GM23338 (cell line): Measurements from ENCODE around the gene NPAT. TPM values are rescaled to one million over a fixed set of nuclear protein-coding genes. Genes with fewer than 3 reads are reported as not detected.

Experiments used
- ATAC-seq: fragments of 200-7000 bp; cut with Tn5 transposase; 3 replicates; pipeline ENCODE4 v1.9.1; 2020
- DNase-seq: peaks from one replicate; pipeline ENCODE4 v3.0.0-alpha.2; 2015; ENCODE audit warnings: low spot score
- H2AFZ ChIP-seq: fragments of 200-600 bp; sonication (generic); 2 replicates; pipeline ENCODE4 v1.8.0; 2016; ENCODE audit warnings: antibody characterized with exemption, mild to moderate bottlenecking, moderate library complexity
- H3F3A ChIP-seq: fragments of 200-600 bp; sonication (generic); replicated peaks from 2 replicates; pipeline ENCODE4 v1.8.0; 2017; ENCODE audit warnings: antibody characterized with exemption, mixed run types, low read depth
- H3K27ac ChIP-seq: fragments of 200-600 bp; sonication (generic); 2 replicates; pipeline ENCODE4 v1.6.1; 2016; ENCODE audit warnings: low read depth
- H3K27me3 ChIP-seq: fragments of 200-600 bp; sonication (generic); 2 replicates; pipeline ENCODE4 v1.8.0; 2016; ENCODE audit warnings: mild to moderate bottlenecking, mixed run types, moderate library complexity; ENCODE audit not compliant: insufficient read depth
- H3K36me3 ChIP-seq: fragments of 200-600 bp; sonication (generic); 2 replicates; pipeline ENCODE4 v1.8.0; 2016; ENCODE audit warnings: mild to moderate bottlenecking; ENCODE audit not compliant: insufficient read depth
- H3K4me1 ChIP-seq: fragments of 200-600 bp; sonication (generic); 2 replicates; pipeline ENCODE4 v1.8.0; 2016; ENCODE audit warnings: mild to moderate bottlenecking, moderate library complexity; ENCODE audit not compliant: insufficient read depth
- H3K4me2 ChIP-seq: fragments of 200-600 bp; sonication (generic); 2 replicates; pipeline ENCODE4 v1.7.1; 2017; ENCODE audit warnings: mixed run types
- H3K4me3 ChIP-seq: fragments of 200-600 bp; sonication (generic); 2 replicates; pipeline ENCODE4 v1.6.1; 2016; ENCODE audit warnings: mixed run types
- H3K79me2 ChIP-seq: fragments of 200-600 bp; sonication (generic); replicated peaks from 2 replicates; pipeline ENCODE4 v1.8.0; 2017; ENCODE audit warnings: mild to moderate bottlenecking; ENCODE audit not compliant: insufficient read depth
- H3K9me2 ChIP-seq: fragments of 200-600 bp; sonication (generic); 2 replicates; pipeline ENCODE4 v1.8.0; 2017; ENCODE audit not compliant: insufficient read depth
- H4K20me1 ChIP-seq: fragments of 200-600 bp; sonication (generic); replicated peaks from 2 replicates; pipeline ENCODE4 v1.8.0; 2017; ENCODE audit warnings: mild to moderate bottlenecking; ENCODE audit not compliant: insufficient read depth
- H3K27ac Mint-ChIP-seq: 2 replicates; pipeline ENCODE4 v1.8.0; 2020; ENCODE audit warnings: inconsistent platforms, mild to moderate bottlenecking, moderate library complexity, mixed read lengths
- H3K27me3 Mint-ChIP-seq: 3 replicates; pipeline ENCODE4 v1.8.0; 2022; ENCODE audit warnings: low read depth, mild to moderate bottlenecking, moderate library complexity, mixed read lengths, inconsistent platforms; ENCODE audit not compliant: insufficient read depth, poor library complexity
- H3K36me3 Mint-ChIP-seq: 3 replicates; pipeline ENCODE4 v1.8.0; 2021; ENCODE audit warnings: low read depth, mild to moderate bottlenecking, inconsistent platforms, moderate library complexity, mixed read lengths
- H3K4me1 Mint-ChIP-seq: 3 replicates; pipeline ENCODE4 v1.8.0; 2020; ENCODE audit warnings: mild to moderate bottlenecking, inconsistent platforms, mixed read lengths
- H3K4me3 Mint-ChIP-seq: 3 replicates; pipeline ENCODE4 v1.8.0; 2021; ENCODE audit warnings: moderate library complexity, mild to moderate bottlenecking, inconsistent platforms, mixed read lengths
- H3K9me3 Mint-ChIP-seq: 3 replicates; pipeline ENCODE4 v1.8.0; 2020; ENCODE audit warnings: moderate library complexity, mild to moderate bottlenecking, inconsistent platforms, mixed read lengths
- EZH2 ChIP-seq: fragments of 200-600 bp; sonication (generic); IDR thresholded peaks from one replicate; pipeline ENCODE4 v1.8.0; 2017; ENCODE audit warnings: antibody characterized with exemption, mild to moderate bottlenecking, low read depth; ENCODE audit not compliant: unreplicated experiment
- JUNB ChIP-seq: IDR thresholded peaks from one replicate; pipeline ENCODE4 v1.6.1; 2016; ENCODE audit warnings: antibody characterized with exemption; ENCODE audit not compliant: unreplicated experiment
- NANOG ChIP-seq: IDR thresholded peaks from 2 replicates; pipeline ENCODE4 v1.6.1; 2016; ENCODE audit warnings: antibody characterized with exemption, borderline replicate concordance
- POLR2AphosphoS5 ChIP-seq: IDR thresholded peaks from 2 replicates; pipeline ENCODE4 v1.6.1; 2016; ENCODE audit warnings: antibody characterized with exemption, low read depth
- polyA plus RNA-seq: library from polyadenylated mRNA; unstranded; fragments of >200 nt; fragmentation: Nextera tagmentation; extraction: Ambion mirVana; gene quantifications from 2 replicates; pipeline ENCODE4 v1.2.1, GENCODE V29; 2016
- total RNA-seq: library from RNA; depleted of rRNA; stranded (reverse); fragments of >200 nt; shearing (Covaris generic); gene quantifications from 2 replicates; pipeline ENCODE4 v1.2.3, GENCODE V29; 2014
- TF ChIP-seq, protein P1 (sequence below): IDR thresholded peaks from 2 replicates; pipeline ENCODE4 v1.6.1; 2016; ENCODE audit warnings: antibody characterized with exemption
- TF ChIP-seq, protein P2 (sequence below): fragments of 250-450 bp; sonication (Bioruptor Pico); IDR thresholded peaks from 2 replicates; pipeline ENCODE4 v1.5.0; 2020; ENCODE audit warnings: mild to moderate bottlenecking, moderate library complexity
- TF ChIP-seq, protein P3 (sequence below), 2 experiments: fragments of 200-600 bp in 1 of 2; sonication (generic) in 1 of 2; conservative IDR thresholded peaks; 2 replicates each; pipeline versions ENCODE4 v1.5.1 to v1.6.1; 2016 to 2017; ENCODE audit warnings: antibody characterized with exemption in 2 of 2, low read depth in 2 of 2, mild to moderate bottlenecking in 2 of 2, moderate library complexity in 1 of 2

The NPAT gene
- total and polyA plus RNA-seq, 2 experiments from 2014 or later, result 24.2 to 25.1 TPM

DNA sequence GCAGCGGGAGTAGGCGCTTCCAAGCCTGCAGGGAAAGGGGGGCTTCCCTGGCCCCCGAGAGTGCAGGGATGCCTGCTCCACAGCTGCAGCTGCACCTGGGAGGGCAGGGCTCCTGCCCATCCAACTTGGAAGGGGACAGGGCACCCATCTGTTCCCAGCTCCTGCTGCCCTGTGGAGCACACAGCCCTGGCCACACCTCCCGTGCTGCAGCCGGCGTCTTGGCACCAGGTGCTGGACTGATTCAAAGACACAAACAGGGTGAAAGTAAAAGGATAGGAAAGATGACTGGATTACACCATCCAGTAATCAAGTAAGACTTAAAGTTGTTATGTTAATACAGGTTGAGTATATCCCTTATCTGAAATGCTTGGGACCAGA lies 14.8 kb downstream of the NPAT start (continued):
- TF ChIP-seq, protein P1, sequence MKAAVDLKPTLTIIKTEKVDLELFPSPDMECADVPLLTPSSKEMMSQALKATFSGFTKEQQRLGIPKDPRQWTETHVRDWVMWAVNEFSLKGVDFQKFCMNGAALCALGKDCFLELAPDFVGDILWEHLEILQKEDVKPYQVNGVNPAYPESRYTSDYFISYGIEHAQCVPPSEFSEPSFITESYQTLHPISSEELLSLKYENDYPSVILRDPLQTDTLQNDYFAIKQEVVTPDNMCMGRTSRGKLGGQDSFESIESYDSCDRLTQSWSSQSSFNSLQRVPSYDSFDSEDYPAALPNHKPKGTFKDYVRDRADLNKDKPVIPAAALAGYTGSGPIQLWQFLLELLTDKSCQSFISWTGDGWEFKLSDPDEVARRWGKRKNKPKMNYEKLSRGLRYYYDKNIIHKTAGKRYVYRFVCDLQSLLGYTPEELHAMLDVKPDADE, result no peak
- TF ChIP-seq NANOG (no peak), EZH2 (no peak)

DNA sequence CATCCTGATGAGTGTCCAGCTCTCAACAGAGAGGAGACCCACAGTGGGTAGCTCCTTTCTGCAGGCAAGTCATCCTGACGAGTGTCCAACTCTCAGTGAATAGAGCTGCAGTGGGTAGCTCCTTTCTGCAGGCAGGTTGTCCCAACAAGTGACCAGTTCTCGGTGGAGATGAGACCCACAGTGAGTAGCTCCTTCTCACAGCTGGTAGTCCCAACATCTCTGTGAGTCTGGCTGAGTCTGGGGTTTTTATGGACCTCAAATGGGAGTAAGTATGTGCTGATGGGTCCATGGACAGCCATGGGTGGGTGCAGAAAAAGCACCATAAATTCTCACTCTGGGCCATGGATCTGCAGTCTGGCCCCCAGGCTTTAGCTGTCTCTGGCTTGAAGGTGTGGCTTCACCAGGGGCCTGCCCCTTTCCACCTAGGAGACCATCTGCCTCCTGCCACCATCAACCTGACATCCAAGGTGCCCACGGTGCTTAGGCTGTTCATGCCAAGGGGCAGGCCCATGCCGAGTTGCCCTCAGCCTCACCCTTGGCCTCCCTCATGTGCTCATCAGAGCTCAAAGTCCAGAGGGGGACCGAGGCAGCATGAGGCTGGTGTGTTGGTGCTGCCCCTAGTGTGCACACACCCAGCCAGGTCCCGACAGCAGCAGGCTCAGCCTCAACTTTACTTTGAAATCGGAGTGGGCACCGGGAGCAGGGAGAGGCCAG lies 15.3 kb downstream of the NPAT start:
- Histone ChIP-seq H3K79me2 (peaks cover 89% of the 10 kb centered on the region), H3K4me3 (no peak overlapping the region), H3K4me2 (no peak overlapping the region), H3K4me1 (no peaks in the 10 kb centered on the region), H4K20me1 (peaks cover 12% of the 10 kb centered on the region; the same call in 1 of the 2 replicates), H2AFZ (no peak overlapping the region), H3K36me3 (peaks cover 38% of the 10 kb centered on the region), H3K9me2 (no peaks in the 10 kb centered on the region), H3K27ac (no peak overlapping the region), H3K27me3 (no peaks in the 10 kb centered on the region), H3F3A (no peaks in the 10 kb centered on the region)
- Mint-ChIP-seq H3K9me3 (peaks cover 50% of the 10 kb centered on the region), H3K27ac (no peak overlapping the region), H3K4me1 (no peaks in the 10 kb centered on the region), H3K27me3 (peaks cover 1% of the 10 kb centered on the region), H3K4me3 (no peak overlapping the region), H3K36me3 (peaks cover 90% of the 10 kb centered on the region)
- no peak for DNase-seq
- TF ChIP-seq, protein P1, result no peak
- no peak for ATAC-seq

DNA sequence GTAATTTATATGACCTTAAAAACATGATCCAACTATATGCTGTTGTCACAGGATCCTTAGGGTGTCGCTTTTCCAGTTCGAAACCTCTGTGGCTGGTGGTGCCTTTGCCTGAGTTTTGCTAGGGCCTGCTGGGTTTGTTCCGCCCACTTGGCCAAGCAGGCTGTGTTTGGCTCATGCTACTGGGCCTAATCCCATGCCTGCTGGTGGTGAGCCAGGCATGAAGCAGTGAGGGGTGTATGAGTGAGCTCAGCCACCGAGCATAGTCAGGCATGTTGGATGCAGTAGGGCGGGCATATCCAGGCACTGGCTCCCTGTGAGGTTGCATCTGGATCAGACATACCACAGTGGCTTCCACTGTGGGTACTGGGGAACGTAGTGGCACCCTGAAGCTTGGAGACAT lies 16.3 kb downstream of the NPAT start:
- H3K36me3 Mint-ChIP-seq, result peaks cover 84% of the 10 kb centered on the region
- TF ChIP-seq, protein P2, sequence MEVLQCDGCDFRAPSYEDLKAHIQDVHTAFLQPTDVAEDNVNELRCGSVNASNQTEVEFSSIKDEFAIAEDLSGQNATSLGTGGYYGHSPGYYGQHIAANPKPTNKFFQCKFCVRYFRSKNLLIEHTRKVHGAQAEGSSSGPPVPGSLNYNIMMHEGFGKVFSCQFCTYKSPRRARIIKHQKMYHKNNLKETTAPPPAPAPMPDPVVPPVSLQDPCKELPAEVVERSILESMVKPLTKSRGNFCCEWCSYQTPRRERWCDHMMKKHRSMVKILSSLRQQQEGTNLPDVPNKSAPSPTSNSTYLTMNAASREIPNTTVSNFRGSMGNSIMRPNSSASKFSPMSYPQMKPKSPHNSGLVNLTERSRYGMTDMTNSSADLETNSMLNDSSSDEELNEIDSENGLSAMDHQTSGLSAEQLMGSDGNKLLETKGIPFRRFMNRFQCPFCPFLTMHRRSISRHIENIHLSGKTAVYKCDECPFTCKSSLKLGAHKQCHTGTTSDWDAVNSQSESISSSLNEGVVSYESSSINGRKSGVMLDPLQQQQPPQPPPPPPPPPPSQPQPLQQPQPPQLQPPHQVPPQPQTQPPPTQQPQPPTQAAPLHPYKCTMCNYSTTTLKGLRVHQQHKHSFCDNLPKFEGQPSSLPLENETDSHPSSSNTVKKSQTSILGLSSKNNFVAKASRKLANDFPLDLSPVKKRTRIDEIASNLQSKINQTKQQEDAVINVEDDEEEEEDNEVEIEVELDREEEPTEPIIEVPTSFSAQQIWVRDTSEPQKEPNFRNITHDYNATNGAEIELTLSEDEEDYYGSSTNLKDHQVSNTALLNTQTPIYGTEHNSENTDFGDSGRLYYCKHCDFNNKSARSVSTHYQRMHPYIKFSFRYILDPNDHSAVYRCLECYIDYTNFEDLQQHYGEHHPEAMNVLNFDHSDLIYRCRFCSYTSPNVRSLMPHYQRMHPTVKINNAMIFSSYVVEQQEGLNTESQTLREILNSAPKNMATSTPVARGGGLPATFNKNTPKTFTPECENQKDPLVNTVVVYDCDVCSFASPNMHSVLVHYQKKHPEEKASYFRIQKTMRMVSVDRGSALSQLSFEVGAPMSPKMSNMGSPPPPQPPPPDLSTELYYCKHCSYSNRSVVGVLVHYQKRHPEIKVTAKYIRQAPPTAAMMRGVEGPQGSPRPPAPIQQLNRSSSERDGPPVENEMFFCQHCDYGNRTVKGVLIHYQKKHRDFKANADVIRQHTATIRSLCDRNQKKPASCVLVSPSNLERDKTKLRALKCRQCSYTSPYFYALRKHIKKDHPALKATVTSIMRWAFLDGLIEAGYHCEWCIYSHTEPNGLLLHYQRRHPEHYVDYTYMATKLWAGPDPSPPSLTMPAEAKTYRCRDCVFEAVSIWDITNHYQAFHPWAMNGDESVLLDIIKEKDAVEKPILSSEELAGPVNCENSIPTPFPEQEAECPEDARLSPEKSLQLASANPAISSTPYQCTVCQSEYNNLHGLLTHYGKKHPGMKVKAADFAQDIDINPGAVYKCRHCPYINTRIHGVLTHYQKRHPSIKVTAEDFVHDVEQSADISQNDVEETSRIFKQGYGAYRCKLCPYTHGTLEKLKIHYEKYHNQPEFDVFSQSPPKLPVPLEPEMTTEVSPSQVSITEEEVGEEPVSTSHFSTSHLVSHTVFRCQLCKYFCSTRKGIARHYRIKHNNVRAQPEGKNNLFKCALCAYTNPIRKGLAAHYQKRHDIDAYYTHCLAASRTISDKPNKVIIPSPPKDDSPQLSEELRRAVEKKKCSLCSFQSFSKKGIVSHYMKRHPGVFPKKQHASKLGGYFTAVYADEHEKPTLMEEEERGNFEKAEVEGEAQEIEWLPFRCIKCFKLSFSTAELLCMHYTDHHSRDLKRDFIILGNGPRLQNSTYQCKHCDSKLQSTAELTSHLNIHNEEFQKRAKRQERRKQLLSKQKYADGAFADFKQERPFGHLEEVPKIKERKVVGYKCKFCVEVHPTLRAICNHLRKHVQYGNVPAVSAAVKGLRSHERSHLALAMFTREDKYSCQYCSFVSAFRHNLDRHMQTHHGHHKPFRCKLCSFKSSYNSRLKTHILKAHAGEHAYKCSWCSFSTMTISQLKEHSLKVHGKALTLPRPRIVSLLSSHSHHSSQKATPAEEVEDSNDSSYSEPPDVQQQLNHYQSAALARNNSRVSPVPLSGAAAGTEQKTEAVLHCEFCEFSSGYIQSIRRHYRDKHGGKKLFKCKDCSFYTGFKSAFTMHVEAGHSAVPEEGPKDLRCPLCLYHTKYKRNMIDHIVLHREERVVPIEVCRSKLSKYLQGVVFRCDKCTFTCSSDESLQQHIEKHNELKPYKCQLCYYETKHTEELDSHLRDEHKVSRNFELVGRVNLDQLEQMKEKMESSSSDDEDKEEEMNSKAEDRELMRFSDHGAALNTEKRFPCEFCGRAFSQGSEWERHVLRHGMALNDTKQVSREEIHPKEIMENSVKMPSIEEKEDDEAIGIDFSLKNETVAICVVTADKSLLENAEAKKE (CRISPR knock-in tag), result no peak
- TF ChIP-seq POLR2AphosphoS5 (no peak), JUNB (no peak)
- TF ChIP-seq, protein P3, sequence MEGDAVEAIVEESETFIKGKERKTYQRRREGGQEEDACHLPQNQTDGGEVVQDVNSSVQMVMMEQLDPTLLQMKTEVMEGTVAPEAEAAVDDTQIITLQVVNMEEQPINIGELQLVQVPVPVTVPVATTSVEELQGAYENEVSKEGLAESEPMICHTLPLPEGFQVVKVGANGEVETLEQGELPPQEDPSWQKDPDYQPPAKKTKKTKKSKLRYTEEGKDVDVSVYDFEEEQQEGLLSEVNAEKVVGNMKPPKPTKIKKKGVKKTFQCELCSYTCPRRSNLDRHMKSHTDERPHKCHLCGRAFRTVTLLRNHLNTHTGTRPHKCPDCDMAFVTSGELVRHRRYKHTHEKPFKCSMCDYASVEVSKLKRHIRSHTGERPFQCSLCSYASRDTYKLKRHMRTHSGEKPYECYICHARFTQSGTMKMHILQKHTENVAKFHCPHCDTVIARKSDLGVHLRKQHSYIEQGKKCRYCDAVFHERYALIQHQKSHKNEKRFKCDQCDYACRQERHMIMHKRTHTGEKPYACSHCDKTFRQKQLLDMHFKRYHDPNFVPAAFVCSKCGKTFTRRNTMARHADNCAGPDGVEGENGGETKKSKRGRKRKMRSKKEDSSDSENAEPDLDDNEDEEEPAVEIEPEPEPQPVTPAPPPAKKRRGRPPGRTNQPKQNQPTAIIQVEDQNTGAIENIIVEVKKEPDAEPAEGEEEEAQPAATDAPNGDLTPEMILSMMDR (conservative IDR thresholded peaks at IDR 0.05; ENCODE audit: low read depth in 2 of 2), result no peak
- TF ChIP-seq, protein P1, result no peak

More for the DNA sequence above, 16.3 kb downstream of the NPAT start:
- H3F3A ChIP-seq, result no peaks in the 10 kb centered on the region
- H3K9me3 Mint-ChIP-seq, result peaks cover 50% of the 10 kb centered on the region
- peaks cover 89% of the 10 kb centered on the region for H3K79me2 ChIP-seq
- no peak overlapping the region for H3K4me3 ChIP-seq
- peaks cover 1% of the 10 kb centered on the region for H3K27me3 Mint-ChIP-seq
- peaks cover 44% of the 10 kb centered on the region for H3K36me3 ChIP-seq
- H3K4me1 Mint-ChIP-seq, result no peaks in the 10 kb centered on the region; the same call in 1 of the 3 replicates
- no peak overlapping the region for H3K27ac ChIP-seq
- no peak overlapping the region for H2AFZ ChIP-seq
- ATAC-seq, result no peak
- no peak overlapping the region for H3K27ac Mint-ChIP-seq
- H3K4me1 ChIP-seq, result peaks cover 5% of the 10 kb centered on the region; the same call in 1 of the 2 replicates
- H3K9me2 ChIP-seq, result no peaks in the 10 kb centered on the region
- peaks cover 7% of the 10 kb centered on the region; the same call in 1 of the 2 replicates for H4K20me1 ChIP-seq
- no peak overlapping the region for H3K4me2 ChIP-seq
- no peak overlapping the region for H3K4me3 Mint-ChIP-seq
- no peak for DNase-seq
- no peaks in the 10 kb centered on the region for H3K27me3 ChIP-seq
